Stimulated activated CD8-positive, alpha-beta memory T cell treated with anti-CD3 and anti-CD28 coated beads, Interleukin-7, amount 100 ng/mL, for 48 hours (primary cell): ENCODE measurements around the gene INPP5A.
"Not testable (repeated sequence)": the region's sequence is repeated elsewhere in the genome, so short reads cannot be mapped to it uniquely, and the experiment has no call there.

ENCODE experiments used
- DNase-seq, 2 donors: peaks; one replicate each; pipeline ENCODE4 v3.0.0-alpha.2; 2020; ENCODE audit warnings: low read depth in 1 of 2; ENCODE audit errors: extremely low read depth in 1 of 2

INPP5A gene

GRCh38 chr10:132808383-132809231, 271.0 kb downstream of the INPP5A start:
- DNase-seq, result no peak

DNA sequence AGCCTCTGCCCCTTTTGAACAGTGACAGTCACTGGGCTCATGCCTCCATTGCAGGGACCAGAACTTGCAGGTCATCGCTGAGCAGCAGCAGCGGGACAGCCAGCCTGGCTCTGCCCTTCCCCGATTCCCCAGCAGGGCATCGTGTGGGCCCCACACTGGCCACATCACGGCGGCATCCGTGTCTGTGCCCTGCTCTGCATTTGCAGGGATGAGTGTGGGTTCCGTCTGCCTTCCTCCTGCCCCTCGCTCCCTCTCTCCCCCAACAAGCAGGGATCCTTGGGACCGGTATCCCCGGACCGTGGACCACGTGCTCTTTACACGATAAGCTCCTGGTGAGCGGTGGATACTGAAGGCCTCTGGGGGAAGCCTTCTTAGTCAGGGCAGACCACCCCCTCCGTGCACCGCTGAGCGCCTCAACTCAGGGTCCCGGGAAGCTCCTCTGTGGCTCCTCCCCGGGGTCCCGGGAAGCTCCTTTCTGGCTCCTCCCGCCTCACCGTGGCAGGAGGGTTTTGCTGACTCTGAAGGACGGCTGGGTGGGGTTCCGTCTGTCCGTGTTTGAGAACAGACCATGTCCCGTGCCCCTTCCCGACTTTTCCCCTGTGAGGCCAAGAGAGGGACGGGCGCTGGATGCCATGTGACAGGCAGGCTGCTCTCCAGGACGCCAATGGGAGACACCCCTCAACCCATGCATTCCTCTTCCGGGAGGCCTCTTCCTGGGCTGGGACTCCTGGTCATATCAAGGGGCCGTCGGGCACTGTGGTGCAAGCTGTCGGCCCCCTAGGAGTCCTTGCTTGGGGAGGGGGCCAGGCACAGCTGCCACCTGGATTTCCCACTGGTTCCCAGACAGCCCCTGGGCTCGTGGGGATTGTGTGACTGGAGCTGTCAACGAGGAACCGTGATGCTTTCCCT, 271.9 kb downstream of the INPP5A start:
- no peak for DNase-seq

DNA sequence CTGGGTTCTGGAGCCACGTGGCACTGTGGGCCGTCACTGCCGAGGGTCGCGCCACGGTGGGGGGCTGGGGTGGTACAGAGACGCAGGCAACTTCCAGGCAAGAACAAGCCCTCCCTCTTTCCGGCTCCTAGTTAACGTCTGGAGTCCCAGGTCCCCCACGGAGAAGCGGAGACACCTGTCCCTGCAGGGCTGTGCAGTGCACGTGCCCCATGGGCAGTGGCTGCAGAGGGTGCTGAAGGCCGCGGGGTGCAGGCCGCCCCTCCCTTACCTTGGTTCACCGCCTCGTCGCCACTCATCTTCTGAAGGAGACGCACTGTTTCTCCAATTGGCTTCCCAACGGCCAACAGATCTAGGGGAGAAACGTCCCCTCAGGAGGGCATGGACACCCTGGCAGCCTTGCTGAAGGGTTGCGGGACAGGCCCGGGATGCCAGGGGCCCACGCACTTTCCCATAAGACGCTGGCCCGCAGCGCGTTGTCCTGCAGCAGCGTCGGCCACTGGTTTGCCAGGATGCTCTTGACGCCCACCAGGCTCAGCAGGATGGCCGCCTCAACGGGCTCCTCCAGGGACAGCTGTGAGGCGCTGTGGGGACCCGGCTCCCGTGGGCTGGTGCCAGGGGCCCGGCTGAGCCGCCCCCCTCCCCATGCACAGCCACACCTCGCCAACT, 272.7 kb downstream of the INPP5A start:
- DNase-seq, result no peak

DNA sequence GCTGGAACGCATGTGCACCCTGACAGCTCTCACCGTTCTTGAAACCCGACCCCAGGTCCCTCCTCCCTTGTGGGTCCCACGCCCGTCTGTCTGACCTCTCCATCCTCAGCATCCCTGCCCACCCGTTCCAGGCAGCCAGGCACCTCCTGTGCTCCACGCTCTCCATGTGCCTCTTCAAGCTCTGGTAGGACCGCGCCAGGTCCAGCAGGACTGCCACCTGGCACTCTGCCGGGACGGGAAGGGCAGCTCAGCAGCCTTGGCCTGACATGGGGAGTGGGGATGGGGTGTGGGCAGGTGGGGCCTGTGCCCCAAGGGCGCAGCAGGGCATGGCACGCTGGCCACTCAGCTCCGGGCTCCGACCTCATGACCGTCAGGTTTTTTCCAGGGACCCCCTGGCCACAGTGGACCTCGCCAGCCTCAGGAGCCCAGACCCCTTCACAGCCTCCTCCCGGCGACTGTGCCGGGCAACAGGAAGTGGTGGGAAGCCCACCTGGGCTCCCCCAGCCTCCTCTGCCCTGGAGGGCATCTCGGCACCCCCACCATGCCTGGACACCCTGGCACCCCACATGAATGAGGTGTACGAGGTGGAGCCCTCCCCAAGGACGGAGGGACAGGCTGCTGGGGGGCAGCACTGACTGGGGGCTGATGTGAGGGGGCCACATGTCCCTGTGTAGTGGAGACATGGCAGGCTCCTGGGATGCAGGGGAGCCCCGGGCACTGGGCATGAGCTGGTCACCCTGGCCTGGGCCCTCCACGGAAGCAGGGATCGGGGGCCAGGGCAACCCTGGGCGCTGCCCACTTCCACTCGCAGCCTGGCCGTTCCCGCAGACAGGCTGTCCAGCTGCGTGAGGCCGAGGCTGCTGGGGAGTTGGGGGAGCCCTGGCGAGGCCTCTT, 273.5 kb downstream of the INPP5A start:
- no peak for DNase-seq

GRCh38 chr10:132811891-132812481, 274.4 kb downstream of the INPP5A start:
- no peak for DNase-seq

DNA sequence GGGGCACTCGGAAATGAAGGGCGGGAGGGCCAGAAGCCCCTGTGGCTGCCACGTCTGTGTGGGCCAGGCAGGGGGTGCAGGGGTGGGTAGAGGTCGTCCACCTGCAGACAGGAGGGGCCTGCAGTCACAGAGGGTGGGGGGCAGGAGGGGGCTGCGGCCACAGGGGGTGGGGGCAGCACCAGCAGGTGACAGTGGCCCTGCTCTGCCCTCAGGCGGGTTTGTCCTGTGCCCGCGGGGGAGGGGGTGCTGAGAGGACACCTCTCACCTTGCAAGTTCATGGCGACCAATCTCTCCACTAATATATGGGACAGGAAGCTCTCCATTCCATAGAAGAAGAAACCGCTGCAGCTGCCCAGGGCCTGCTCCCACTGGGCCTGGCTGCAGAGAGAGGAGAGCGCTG, 274.9 kb downstream of the INPP5A start:
- DNase-seq, result no peak

DNA sequence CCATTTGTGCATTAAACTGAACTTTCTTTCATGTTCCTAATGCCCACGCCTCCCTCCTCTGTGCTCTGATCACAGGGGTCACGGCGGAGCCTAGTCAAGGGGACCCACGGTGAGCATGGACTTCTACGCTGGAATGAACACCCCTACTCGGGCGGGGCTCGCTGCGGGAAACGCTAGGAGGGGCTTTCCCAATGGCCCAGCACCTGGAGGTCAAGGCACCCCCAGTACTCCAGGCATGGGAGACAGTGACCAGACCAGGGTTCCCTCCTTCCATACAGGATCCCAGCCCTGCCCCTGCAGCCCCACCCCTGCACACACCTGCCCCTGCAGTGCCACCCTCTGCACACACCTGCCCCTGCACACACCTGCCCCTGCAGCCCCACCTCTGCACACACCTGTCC, 275.4 kb downstream of the INPP5A start:
- no peak for DNase-seq

DNA sequence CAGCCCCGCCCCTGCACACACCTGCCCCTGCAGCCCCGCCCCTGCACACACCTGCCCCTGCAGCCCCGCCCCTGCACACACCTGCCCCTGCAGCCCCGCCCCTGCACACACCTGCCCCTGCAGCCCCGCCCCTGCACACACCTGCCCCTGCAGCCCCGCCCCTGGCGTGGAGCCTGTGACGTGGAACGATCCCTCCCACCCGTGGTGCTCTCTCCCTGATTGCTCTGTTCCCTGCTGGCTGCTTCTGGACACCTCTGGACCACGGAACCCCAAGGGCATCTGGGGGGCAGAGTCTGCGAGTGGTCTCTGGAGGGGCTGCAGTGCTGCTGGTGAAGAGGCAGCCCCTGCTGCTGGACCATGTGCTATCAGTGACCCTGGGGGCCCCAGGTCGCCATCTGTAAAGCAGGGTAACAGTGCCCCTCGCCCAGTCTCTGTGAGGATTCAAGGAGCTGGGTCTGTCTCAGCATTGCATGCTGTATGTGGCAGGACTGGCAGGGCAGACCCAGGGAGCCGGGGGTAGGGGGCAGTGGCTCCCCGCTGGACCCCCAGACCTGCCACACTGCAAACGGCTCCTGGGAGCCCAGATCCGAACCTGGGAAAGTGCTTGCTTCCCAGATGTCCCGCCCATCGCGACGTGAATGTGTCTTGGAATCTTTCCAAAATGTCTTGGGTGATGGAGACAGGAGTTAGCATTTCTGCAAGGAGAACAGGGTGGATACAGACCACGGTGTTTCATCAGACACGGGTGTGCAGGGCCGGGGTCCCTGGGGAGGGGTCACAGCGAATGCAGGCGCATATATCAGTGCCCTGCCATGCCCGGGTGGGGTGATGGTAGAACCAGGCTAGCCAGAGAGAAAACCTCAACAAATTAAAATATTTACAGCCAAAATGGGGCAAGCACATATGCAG, 276.2 kb downstream of the INPP5A start:
- no peak for DNase-seq

DNA sequence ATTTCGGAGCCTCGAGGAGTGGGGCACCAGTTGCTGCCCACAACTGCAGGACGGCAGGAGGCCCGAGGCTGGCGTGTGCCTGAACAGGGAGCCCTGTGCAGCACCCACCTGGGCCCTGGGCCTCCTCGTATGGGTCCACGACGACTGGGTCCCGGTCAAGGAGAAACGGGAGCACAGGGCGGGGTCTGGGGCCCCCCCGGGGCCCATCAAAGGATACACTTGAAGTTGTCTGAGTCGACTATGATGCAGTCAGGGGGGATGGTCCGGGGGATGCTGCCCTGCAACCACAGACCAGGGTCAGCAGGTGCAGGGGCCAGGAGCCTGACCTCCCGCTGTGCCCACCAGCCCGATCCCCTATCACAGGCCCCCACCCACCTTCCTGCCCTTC, 276.9 kb downstream of the INPP5A start:
- DNase-seq, result no peak

DNA sequence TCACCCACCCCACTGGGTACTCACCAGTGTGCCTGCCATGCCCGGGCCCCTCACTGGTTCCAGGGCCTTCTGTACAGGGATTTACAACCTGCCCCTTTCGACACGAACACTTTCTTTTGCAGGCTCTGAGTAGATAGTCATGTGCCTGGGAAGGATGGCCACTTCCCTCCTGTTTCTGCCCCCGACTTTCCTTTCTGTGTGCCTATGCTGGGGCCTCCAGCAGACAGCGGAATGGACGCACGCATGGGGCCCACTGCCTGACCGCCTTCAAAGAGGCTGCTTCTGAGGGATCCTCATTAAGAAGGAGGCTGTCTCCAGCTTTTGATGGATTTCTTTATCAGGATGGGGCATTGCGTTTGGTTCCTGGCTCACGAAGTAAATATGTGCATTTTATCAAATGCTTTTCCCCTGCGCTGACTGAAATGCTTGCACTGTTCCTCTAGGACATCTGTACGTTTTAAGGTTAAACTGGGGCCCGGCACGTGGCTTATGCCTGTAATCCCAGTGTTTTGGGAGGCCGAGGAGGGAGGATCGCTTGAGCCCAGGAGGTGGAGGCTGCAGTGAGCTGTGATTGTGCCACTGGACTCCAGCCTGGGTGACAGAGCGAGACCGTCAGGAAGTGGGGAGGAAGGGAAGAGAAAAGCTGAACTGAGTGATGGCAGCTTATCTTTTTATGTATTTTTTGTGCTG, 277.7 kb downstream of the INPP5A start:
- DNase-seq, result no peak

DNA sequence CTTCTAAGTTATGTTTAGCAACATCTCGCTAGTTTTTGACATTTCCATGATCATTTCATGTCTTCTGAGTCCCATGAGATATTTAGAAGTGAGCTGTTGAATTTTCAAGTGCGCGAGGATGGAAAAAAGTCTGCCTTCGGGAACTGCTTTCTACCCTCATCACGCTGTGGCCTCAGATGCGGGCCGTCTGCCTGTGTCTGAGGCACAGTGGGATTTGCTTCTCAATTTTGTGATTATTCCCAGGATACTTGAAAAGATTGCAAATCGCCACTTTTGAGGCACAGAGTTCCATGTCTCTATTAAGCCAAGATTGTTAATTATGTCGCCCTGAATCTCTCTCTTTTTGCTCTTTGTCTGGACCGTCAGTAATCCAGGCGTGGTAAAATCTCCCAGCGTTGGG, 279.1 kb downstream of the INPP5A start:
- no peak for DNase-seq

GRCh38 chr10:132817701-132818211, 280.2 kb downstream of the INPP5A start:
- no peak for DNase-seq

DNA sequence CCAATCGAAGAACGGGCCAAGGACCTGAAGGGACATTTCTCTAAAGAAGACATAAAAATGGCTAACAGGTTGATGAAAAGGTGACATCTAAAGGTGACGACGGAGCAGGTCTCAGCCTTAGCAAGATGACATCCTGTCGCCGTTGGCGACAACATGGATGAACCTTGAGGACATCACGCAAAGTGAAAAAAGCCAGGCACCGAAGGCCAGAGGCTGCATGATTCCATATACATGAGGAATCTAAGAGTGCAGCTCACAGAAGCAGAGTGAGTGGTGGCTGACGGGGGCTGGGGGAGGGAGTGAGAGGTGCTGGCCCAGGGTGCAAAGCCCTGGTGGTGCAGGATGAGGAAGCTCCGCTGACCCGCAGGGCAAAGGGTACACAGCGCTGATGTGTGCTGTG, 282.5 kb downstream of the INPP5A start:
- DNase-seq, result no peak

DNA sequence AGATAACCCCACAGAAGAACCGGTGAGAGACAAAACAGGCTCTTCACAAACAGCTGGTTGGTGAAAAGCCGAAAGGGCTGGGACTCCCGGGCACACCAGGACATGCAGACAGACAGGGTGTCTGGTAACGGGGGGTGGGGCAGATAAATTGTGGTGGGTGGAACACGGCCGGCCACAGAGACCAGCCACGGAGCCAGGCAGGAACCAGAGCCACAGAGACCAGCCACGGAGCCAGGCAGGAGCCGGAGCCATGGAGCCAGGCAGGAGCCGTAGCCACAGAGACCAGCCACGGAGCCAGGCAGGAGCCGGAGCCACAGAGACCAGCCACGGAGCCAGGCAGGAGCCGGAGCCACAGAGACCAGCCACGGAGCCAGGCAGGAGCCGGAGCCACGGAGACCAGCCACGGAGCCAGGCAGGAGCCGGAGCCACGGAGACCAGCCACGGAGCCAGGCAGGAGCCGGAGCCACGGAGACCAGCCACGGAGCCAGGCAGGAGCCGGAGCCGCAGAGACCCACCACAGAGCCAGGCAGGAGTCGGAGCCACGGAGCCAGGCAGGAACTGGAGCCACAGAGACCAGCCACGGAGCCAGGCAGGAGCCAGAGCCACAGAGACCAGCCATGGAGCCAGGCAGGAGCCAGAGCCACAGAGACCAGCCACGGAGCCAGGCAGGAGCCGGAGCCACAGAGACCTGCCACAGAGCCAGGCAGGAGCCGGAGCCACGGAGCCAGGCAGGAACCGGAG, 288.4 kb downstream of the INPP5A start:
- not testable (repeated sequence) for DNase-seq

DNA sequence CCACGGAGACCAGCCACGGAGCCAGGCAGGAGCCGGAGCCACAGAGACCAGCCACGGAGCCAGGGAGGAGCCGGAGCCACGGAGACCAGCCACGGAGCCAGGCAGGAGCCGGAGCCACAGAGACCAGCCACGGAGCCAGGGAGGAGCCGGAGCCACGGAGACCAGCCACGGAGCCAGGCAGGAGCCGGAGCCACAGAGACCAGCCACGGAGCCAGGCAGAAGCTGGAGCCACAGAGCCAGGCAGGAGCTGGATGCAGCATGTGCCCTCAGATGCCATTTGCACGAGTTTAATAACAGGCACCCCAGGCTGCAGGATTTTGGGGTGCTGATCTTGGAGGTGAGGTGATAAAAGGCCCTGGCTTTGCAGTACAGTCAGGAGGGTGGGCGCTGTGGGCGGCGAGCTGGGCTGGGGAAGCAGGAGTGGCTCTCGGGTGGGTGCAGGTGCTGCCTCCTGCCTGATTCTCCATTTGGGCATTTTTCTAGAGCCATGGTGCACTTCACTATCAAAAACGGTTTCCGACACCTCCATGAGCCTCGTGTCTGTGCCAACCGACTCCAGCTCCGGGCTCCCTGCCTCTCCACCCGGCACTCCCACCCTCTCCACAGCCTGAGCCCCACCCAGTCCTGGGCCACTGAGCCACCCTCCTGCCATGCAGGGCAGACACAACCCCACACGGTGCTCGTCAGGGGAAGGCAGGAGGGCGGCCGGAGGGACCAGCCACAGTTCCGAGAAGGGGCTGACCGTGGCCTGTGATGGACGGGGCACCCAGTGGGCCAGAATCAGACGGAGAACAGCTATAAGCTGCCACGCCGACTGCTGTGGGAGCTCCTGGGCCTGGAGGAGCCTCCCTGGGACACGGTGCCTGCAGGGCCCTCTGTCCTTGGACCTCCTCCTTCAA, 289.2 kb downstream of the INPP5A start:
- DNase-seq, result no peak

- no peak for DNase-seq
Observed at GRCh38 chr10:132827423-132827789, 289.8 kb downstream of the INPP5A start.
